ENCODE data around the gene SETD7.

- TF ChIP-seq POLR2A (IDR thresholded peaks at IDR 0.05; ENCODE audit: low read depth, low read length): no peak
- no peak for TF ChIP-seq TAF1 (IDR thresholded peaks at IDR 0.05; ENCODE audit: borderline replicate concordance, low read depth, low read length)
Measured at GRCh38 chr4:139511320-139511719, 44.7 kb downstream of the SETD7 start.
